Activated CD8-positive, alpha-beta memory T cell treated with anti-CD3 and anti-CD28 coated beads, Interleukin-2, amount 50 U/mL, for 48 hours (primary cell): ENCODE measurements around the gene RER1.
A peak's percentile ranks its signal among the peaks of the same experiment; 100 is the strongest.

Experiments
- DNase-seq: peaks from one replicate; pipeline ENCODE4 v3.0.0-alpha.2; 2020

RER1 gene

DNA sequence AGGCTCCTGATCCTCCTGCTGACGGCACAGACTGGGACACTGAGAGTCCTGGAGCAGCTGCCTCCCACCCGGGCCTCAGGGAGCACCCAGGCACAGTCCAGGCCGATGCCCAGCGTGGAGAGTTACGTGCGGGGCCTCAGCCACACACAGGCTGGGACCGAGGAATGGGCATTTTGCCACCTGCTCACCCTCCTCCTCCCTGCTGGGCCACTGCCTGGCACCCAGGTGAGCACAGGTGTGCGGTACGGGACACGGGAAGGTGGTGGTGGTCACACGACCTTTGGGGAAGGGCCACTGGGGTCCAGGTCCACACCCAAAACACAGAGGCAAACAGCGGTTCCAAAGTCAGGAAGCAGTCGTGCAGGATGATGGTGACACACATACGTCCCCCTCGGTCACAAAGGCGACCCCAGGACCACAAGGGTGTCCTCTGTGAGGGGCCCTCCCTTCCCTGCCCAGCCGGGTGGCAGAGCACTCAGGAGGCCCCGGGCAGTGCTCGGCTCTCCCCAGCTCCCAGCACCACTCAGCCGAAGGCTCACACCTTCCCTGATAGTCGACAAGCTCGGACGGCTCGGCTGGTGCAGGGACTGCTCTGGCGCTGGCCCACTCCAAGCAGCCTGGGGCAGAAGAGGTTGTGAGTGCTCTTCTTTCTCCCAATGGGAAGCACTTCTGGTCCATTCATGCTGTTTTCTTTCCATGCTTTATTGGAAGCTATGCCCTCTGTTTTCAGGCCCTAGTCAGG lies 14.5 kb upstream of the RER1 start:
- DNase-seq: no peak

DNA sequence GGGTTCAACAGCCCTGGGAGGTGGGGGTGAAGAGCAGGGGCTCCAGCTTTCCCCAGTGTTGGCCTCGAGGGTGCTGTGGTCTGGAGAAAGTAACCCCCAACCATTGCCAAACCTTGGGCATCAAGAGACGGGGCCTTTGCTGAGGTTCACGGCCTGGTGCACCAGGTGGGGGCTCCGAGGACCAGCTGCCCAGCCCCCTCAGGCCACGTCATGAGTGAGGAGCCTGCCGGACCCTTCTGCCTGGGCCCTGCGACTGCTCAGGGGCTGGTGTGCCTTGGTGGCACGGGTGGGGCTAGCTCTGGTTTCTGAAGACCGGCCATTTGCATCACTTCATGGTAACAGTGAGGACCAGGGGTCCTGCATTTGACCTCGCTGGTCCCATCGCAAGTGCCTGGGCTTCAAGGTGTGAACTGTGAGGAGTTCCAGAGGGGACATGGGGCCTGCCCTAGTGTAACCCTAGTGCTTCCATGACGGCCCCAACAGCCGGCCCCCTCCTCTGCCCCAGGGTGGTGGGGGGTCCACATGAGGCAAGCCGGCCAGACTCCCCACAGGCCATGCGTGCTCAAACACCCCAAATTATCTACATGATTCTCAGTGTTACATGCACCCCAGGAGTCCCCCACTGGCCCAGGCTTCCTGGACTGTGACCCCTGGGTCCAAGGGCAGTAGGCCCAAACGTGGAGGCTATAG lies 13.7 kb upstream of the RER1 start:
- DNase-seq: no peak

DNA sequence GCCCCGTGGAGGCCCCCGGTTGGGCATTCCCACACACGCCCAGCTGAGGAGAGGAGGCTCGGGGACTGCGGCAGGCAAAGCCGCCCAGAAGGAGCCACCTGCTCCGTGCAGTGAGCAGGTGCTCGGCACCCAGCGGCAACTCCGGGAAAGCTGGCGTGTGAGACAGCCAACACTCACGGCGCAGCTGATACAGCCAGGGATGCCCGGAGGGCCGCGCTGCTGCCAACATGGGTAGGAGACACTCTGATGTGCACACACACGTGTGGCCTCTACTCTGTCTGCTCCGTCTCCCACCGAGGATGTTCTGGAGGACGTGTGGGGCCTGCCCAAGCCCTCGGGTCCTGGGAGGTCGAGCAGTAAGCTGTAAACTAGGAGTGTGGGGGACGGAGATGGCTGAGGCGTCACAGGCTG lies 13.2 kb upstream of the RER1 start:
- DNase-seq: no peak

DNA sequence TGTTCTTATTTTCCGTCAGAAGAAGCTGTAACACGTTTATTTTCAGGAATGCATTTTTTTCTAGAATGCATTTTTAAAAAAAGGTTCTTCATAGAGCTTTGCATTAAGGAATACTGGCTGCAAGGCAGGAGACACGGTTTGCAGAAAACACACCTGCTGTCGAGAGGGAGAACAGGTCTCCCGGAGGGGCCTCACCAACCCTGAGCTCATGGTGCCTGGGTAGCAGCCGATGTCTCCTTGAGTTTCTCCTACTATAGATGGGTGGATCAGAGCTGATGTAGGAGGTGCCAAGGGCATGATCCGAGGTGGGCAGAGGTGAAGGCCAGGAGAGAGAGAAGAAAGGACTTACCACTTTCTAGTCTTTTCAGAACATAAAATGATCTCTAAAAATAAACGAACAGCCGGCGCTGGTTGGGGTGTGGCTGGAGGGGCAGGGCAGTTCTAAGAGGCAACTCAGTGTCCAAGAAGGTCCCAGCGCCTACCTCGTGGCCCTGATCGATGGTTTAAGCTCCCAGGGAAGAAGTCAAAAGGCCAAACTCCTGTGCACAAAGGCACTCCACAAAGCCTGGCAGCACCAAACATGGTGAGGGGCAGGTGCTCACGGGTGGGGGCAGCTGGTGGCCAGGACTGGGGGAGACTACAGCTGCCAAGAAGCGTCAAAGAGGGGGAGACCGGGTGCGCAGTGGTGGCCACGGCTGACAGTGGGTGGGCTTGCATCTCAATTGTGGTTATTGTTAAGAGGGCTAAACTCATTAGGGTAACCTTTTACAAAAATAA lies 12.5 kb upstream of the RER1 start:
- no peak for DNase-seq

DNA sequence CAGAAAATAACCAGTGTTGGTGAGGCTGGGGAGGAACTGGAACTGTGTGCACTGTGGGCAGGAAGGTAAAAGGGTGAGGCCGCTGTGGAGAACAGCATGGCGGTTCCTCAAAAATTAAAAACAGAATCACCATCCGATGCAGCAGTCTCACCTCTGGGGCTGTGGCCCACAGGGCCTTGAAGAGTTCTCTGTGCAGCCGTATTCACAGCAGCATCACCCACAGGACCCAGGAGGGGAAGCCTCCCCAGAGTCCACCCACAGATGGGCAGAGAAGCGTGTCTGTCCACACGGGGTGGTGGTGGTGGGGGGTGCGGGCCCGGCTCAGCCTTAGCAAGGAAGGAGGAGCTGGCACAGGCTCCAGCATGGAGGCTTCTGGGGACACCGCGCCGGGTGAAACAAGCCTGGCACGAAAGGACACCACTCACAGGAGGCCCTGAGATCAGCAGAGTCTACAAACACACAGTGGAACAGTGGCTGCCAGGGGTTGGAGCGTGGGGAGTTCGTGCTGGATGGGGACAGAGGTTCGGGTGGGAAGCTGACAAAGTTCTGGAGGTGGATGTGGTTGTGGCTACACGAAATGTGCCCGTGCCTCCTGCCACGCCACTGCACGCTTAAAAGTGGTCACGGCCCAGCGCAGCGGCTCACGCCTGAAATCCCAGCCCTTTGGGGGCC lies 11.8 kb upstream of the RER1 start:
- DNase-seq: no peak

DNA sequence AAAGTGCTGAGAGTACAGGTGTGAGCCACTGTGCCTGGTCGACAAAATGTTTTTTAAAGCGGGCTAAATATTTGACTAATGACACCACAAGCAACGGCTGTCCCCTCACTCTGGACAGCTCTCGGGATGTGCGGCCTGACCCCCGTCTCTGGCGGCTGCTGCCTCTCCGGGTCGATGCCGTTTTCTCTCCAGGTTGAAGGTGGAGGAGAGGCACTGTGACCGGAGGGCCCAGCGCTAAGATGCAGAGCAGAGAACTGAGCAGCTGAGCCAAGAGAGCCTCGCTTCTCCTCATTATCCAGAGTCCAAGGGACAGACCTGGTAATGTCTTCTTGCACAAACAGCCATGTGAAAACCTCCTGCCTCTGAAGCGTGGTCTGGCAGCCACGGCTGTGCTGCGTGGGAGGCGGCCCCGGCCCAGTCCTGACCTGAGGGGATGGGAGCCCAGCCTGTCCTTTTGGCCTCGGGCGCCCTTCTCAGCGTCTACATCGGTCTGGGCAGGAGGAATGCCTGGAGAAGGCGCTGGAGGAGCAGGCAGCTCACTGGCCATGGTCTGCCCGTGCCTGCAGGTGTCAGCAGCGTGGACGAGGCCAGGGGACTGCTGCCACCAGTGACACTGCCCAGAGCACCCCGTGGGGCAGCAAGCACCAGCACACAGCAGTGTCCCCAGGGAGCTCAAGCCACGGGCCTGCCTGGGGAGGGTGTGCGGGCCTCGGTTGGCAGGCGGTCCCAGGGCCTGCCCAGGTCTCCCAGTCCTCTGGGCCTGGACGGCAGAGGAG lies 10.6 kb upstream of the RER1 start:
- no peak for DNase-seq

DNA sequence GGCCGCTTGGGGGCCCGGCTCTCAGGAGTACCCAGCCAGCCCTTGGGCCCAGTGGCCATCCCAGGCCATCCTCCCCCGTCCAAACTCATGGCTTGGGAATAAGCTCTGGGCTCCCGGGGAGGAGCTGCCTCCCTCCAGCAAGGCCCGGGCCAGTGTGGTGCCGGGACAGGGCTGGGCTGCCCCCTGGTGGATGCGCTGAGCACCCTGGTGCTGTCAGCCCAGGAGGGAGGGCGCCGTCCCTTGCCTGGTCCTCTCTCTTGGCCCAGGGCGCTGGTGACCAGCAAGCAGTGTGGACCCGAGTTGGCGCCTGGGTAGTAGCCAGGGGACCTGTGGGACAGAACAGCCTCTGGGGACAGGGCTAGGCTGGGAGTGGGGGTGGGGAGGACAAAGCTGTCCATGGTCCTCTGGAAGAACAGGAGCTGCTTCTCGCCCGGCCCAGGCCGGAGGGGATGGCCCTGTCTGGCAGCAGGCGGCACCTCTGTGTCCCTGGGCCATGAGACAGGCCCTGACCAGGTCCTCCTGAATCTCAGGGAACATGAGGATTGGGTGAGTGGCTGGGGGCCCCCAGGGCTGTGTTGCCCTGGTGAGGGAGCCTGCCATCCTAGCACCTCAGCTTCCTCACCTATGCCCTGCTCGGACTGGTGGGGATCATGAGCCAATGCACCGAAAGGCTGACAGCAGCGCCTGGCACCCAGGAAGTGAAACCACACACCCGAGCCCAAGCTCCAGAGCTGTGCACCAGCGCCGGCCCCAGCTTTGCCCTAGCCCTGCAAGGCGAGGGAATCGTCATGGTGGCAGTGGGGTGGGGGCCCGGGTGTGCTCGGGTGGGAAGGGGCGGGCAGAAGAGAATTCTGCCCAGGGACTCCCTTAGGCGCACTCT lies 9.7 kb upstream of the RER1 start:
- peak; percentile 90 for DNase-seq

DNA sequence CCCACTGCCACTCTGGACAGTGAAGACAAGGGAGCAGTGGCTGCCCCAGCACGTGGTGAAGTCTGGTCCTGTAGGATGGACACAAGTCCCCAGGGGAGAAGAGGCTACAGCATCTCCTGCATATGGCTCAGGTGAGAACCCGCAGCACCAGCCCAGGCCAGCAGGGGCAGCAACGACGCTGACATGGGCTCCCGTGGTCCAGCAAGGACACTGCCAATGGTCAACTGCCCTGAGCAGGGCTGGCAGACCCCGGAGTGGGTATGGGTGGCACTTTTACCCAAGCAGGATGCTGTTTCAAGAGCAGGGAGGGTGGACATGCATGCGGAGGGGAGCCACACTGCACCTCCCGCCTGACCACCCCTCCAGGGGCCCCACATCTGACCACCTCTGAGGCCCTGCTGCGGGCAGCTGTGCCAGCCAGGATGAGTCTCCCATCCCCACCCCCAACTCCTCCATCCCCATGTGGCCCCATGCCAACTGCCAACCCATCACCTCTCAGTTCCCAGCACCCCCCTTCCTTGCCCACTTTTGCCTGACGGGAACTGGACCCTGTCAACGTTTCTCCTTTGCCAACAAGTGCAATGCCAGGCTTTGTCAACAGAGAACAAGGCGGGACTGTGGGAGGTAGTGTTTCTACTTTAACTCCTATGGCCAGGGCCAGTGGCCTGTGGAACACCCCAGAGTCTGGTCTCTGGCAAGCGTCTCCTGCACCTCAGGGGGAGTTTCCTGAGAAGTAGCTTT lies 8.8 kb upstream of the RER1 start:
- DNase-seq: no peak

DNA sequence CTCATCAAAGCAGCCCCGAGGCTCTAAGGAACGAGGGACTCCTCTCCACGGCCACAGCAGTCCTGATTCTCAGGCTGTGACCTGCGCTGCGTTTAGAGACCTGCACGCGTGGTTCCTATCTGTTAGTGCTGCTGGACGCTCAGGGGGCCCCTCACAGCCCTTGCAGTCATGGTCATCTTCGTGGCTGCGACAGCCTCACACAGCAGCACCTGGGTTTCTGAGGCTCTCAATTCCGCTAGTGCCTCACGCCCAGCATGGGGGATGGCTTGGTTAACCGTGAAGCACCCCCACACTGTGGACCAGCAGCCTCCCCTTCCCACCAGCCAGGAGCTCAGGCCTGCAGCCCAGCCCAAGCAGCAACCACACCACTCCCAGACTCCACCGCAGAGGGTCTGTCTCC lies 8.1 kb upstream of the RER1 start:
- DNase-seq: no peak

DNA sequence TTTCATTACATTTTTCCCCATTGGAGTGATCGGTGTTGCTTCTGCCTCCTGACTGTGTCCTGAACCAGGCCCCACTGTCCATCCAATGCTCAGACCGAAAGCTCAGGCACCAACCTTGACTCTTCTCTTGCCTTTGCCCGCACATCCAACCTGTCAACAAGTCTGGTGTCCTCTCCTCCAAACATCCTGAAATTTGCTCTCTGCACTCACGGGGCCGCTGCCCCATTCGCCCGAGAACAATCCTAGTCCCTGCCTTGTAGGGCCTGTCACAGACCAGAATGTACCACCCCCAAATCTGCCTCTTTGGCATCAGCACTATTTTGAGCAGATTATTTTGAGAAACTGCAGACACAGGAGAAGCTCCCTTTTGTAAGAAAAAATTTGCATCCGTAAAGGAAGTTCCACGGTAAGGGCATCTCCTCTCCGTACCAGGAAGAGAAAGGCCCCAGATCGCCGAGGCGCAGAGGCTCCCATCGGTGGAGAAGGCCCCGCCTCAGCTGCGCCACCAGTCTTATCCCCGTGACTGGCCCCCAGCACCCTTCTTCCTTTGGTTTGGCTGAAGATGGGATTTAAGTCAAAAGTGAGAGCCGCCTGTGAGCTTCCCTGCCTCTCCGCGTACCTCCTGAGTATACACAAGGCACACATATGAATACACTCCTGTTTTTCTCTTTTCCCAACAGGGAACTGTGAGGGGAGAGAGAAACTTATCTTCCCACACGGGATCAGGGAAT lies 7.3 kb upstream of the RER1 start:
- no peak for DNase-seq

DNA sequence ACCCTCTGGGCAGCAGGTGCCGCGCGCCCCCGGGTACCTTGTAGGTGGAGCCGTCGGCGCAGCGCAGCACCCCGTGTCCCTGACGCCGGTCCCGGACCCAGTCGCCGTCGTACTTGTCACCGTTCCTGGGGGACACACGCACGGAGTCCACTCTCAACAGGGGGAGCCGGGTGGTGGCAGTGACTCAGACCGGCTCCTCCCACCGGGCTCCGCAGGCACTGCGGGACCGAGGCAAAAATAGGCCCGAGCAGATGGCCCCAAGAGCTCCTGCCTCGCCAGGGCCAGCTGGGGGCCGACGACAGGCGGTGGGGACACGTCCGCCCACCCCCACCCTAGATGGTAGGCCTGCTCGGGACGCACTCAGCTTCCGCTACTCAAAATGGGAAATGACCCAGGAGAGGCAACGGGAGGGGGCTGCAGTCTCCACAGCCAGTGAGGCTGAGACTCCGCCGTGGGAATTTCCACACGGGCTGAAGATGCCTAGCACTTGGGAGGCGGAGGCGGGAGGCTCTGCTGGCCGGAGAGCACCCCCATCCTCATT lies 6.6 kb upstream of the RER1 start:
- DNase-seq: no peak

DNA sequence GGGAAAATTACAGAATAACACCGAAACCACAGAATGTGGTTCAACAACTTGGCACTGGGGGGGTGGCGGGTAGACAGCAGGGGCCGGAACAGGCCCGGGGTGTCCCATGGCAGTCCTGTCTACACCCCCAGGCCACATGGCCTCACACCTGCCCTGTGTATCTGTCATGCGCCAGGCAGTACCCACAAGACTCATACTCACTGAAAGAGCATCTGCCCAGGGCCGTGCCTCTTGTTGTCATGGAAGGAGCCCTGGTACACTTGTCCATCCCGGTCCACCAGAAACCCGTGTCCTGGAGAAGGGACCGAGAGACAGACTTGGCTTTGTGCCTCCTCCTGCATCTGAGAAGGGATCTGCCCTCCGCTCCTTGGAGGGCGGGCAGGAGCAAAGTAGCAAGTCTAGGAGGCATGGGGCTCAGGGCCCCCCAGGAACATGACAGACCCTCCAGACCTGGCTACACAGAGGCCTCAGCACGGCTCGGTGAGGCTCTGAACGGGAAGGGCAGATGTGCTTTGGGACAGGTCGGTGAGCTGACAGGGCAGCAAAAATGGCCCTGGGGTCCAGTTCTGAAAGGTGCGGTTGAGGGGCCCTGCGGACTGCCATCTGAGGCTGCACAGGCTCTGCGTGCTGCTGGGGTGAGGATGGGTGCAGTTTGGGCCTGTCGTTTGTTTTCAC lies 5.9 kb upstream of the RER1 start:
- DNase-seq: no peak

DNA sequence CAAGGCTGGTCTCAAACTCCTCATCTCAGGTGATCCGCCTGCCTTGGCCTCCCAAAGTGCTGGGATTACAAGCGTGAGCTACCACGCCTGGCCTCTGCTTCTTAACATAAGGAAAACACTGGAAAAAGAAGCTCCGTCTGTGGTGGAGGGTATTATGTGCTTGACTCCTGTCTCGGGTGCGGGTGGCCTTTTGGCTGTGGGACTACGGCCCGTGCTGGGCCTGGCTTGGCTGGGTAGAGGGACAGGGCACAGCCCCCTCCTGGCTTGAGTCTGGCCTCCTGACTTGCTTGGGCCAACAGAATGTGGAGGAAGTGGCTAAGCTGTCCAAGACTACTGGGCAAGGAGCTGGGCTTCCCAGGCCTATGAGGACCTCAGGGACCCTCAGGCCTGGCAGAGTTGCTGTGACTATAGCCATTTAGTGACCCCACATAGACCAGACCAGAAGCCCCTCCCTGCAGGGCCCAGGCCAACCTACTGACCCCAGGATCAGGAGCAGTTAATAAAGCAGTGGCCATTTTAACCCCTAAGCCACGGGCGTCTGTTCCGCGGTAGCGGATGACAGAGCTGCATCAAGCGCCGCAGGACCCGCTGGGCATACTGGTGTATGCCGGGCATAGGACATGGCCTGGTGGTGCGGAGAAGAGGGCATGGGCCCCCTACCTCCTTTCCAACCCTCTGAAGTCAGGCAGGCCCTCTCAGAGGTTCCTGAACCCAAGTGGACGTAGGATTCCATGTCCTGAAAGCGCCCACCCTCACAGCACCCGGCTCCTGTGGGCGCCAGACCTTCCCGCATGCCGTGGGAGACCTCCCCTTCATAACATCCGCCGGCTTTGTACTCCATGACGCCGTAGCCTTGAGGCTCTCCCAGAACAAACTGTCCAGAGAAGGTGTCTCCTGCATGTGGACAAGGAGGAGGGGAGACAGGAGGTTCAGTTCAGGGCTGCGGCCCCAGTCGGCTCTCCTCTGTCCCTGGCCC lies 4.7 kb upstream of the RER1 start:
- DNase-seq: no peak

DNA sequence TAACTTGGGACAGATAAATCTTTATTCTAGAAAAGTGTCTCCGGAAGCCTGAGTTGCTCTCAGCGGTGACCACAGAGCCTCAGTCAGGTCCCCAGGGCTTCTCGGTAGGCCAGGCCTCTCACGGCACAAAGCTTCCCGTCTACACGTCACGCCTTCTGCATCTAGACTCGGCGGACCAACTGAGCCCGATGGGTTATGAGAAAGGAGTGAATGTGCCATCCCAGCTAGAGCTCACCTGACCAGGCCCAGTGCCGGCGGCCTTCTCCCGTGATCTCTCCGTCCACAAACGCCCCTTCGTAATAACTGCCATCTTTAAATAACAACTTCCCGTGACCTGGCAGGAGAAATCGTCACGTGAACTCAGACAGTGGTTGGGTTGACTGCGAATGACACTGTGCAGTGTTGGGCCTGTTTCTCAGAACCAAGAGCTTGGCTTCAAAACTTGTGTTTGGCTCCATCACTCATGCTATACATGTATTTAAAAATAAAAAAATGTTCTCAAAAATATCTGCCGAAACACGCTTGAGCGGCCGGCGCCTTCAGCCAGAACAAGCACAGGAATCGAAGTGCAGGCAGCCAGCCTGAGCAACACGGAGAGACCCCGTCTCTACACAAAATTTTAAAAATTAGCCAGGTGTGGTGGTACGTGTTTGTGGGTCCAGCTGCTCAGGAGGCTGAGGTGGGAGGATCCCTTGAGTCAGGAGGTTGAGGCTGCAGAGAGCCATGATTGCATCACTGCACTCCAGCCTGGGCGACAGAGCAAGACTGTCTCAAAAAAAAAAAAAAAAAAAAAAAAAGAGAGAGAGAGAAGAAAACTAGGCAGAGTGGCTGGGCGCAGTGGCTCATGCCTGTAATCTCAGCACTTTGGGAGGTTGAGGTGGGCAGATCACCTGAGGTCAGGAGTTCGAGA lies 3.4 kb upstream of the RER1 start:
- no peak for DNase-seq

DNA sequence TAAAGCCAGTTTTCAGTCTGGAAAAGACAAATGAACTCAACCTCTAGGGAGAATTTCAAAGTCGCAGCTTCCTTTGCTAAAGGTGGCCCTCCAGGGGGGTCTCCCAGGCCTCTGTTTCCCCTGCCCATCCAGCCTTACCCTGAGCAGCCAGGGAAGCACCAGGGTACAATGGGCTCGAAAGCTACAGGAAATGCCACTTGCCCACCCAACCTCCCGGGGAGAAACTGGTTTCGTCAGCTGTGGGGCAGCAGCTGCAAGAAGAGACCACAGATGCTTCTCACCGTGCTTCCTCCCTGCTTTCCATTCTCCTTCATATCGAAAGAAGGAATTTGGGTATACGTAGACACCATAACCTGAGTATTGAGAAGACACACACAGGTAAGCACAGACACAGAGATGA lies 2.0 kb upstream of the RER1 start:
- DNase-seq: no peak

DNA sequence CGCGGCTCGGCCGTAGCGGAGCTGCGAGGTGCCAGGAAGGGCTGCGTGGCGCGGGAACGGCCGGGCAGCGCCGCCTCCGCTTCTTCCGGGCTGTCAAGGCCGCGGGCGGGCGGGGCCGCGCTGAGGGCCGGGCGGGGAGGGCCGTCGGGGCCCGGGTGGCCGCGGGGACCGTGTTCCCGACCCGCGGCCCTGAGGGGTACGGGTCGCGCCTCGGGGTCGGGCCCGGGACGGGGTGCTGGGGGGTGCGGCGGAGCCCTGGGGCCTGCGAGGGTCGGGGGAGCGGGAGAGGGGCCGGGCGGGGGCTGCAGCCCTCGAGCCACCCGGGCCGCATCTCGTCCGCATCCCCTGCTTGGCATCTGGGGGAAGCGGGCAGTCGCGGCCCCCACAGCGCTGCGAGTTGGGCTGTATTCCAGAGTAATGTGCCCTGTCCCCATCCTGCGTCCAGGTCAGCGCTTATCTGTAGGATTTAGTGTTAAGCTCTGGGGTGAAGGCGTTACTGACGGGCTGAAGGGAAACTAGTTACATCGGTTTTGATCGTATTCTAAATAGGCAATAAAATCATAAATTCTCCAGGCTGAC lies 379 bp downstream of the RER1 start:
- no peak for DNase-seq
